ENCODE data around the gene ZNF416. TPM values are rescaled to one million over a fixed set of nuclear protein-coding genes. Genes with fewer than 3 reads are reported as not detected.
A peak's percentile ranks its signal among the peaks of the same experiment; 100 is the strongest.

Gene ZNF416
- total RNA-seq, result 12.2 TPM

DNA sequence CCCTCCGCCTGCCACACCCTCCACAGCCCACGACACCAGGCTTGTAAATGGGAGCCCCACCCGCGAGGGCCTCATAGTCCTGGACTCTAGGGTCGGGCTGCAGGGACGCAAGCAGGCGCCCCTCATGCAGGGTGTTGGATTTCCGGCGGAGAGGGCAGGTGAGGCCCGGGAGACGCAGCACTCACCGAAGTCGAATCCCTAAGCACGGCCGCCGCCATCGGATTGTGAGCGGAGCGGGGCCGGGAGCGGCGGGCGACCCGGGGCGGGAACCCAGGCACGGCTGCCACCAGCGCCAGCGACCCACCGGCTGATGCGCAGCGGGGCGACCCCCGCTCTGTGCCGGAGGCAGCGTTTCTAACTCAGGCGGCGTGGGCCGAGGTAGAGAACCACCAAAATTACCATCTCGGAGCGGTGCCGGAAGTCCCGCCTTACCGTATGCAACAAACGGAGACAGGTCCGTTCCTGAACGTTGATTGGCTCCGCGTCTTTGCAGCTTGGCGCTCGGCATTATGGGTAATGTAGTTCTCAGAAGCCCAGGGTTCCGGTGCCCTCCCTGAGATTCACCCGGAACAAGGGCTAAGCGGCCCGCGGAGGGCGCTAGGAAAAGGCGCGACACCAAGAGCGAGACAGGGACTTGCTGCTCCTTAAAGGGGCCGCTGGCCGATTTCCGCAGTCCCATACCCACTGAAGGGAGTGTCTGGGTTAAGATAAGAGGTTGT lies at the start of gene ZNF416:
Gene ZNF416 (minus strand): TSS at position 425 of the 719 bp plus-strand sequence. CDS start 207 bp downstream, at position 218.
- peak; percentile 68 for FAIRE-seq

GRCh38 chr19:57623091-57623490 lies 44.4 kb upstream of the ZNF416 start:
- FAIRE-seq, result no peak

More for the DNA sequence above, at the start of gene ZNF416:
- DNase-seq (ENCODE audit: low spot score in 2 of 2), result peak; percentile 99

GRCh38 chr19:57620673-57621348 lies 42.1 kb upstream of the ZNF416 start:
- no peak for DNase-seq (ENCODE audit: low spot score in 2 of 2)
- FAIRE-seq, result no peak

More at GRCh38 chr19:57623091-57623490, 44.4 kb upstream of the ZNF416 start:
- DNase-seq (ENCODE audit: low spot score in 2 of 2), result no peak

DNA sequence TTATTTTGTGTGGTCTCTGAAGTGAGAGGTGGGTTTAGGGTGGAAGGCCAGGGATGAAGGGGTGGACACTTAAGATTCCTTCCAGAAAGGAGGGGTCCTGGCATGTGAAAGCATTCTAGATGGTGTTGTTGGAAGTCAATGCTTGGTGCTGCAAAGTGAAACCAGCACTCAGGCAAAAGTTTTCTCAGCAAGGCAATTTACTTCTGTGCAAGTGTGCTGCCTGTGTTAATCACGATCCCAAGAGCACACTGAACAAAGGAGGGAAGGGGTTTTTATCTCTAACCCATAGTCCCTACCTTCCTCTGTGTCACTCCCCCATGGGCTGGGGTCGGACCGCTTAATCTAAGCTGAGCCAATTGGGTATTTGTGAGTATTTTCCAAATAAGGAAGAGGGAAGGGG lies 36.6 kb upstream of the ZNF416 start:
- no peak for FAIRE-seq
- DNase-seq (ENCODE audit: low spot score in 2 of 2), result no peak

GRCh38 chr19:57613941-57614743 lies 35.4 kb upstream of the ZNF416 start, which contains the start of gene ZNF134:
Gene ZNF134, plus strand, starts transcription at chr19:57614242. Its CDS starts 5,227 bp downstream, at chr19:57619469.
- FAIRE-seq (no peak), DNase-seq (ENCODE audit: low spot score in 2 of 2) (peak; percentile 87 to 96)

GRCh38 chr19:57611113-57611512 lies 32.4 kb upstream of the ZNF416 start:
- no peak for DNase-seq (ENCODE audit: low spot score in 2 of 2)
- FAIRE-seq, result no peak

GRCh38 chr19:57606931-57607330 lies 28.2 kb upstream of the ZNF416 start:
- DNase-seq (ENCODE audit: low spot score in 2 of 2) (no peak), FAIRE-seq (no peak)

DNA sequence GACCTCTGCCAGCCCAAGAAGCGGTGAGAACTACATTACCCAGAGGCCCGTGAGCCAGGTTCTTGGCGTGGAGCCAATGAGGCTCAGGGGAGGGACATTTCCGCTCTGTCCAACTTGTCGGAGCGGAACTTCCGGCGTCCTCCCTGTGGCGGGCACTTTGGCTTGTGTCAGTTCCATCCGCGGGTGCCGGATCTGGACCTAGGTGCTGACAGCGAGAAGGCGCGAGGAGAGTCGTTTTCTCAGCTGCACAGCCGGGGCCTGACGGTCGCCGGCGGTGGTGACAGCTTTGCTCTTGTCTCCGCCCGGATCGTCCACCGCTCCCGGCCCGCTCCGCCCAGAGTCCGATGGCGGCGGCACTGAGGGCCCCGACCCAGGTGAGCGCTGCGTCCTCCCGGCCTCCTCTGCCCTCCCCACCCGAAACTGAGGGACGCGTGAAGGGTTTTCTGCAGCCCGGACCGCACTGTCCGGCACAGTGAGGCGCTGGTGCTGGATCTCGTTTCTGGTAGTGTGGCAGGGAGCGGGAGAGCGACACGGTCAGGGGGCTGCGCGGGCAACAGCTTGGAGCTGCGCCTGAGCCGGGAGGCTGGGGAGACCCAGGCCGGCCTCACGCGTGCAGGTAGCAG lies 21.2 kb upstream of the ZNF416 start, which contains the start of gene ZNF530:
Gene ZNF530 (plus strand): TSS at position 125 of the 623 bp plus-strand sequence. CDS start 4,461 bp downstream, outside the sequence.
- FAIRE-seq, result no peak
- peak; percentile 87 to 94 for DNase-seq (ENCODE audit: low spot score in 2 of 2)

- FAIRE-seq (no peak), DNase-seq (ENCODE audit: low spot score in 2 of 2) (peak in 1 of 2 donors; percentile 20)
These were observed 20.7 kb upstream of the ZNF416 start for GRCh38 chr19:57599377-57599760.

DNA sequence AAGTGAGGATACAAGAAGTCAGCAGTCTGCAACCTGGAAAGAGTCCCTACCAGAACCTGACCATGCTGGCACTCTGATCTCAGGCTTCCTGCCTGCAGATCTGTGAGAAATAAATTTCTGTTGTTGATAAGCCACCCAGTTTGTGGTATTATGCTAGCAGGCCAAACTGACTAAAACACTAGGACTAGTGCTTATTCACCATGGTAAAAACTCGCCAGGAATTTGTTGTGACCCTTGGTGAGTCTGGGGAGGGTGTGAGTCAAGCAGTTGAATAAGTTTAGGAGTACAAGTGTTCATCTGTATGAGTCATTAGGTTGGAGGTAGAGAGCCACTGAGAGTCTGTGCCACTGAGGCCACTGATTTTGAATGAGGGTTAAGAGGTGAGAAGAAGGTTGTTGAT lies 8.8 kb upstream of the ZNF416 start:
- no peak for FAIRE-seq
- DNase-seq (ENCODE audit: low spot score in 2 of 2), result no peak

DNA sequence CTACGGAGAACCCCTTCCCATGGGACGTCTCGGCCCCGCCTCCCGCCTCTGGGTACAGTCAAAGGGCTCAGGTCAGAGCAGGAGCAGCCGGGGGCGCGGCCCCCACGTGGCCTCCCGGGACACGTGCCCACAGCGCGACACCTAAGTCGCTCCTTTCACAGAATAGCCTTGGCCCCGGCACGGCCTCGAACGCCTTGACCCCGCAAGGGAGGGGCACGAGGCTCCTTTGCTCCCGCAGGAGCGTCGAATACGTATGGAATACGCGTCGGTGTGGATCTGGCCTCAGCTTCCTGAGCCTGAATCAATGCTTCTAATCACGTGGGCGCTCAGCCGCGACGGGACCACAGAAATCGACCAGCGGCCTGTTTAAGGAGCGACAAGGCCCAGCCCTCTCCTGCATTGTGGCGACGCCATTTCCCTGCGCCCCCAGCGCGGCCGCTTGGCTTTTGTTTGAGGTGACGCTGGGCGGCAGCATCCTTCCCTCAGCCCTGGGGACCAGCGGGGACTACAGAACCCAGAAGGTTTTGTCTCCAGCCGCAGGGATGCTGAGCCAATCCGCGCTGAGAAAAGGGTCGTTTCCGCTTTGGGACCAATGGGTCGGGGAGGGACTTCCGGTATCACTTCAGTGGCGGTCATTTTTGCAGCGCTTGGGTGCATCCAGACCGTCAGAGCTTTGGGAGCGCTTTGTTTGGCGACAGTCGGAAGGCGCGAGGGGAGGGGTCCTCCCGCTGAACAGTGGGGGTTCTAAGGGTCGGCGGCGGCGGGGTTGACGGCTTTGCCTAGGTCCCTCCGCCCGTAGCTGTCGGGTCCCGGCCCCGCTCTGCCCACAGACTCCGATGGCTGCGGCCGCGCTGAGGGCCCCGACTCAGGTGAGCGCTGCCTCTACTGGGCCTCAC lies 5.1 kb upstream of the ZNF416 start, which contains the start of gene ZIK1:
Gene ZIK1 (plus strand): TSS at position 625 of the 896 bp plus-strand sequence. CDS start 212 bp downstream, at position 837.
- FAIRE-seq (no peak), DNase-seq (ENCODE audit: low spot score in 2 of 2) (peak; percentile 92 to 99)

- no peak for FAIRE-seq
- no peak for DNase-seq (ENCODE audit: low spot score in 2 of 2)
These were observed 4.4 kb upstream of the ZNF416 start for GRCh38 chr19:57583104-57583520.

DNA sequence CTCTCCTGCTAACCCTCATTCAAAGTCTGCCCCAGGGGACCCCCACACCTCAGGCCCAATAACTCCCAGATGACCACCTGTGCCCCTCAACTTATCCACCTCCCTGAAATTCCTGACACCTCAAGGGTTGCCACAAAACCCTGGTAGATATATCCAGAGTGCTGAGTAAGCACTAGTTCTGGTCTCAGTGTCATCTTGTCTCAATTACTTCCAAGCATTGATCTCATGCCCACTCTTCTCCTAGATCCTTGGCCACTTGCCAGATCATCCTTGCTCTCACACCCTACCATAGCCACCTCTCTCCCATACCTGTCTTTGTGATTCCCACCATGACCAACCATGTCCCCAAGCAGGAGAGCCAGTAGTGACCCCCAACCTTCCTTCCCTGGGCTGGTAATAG lies 2.0 kb downstream of the ZNF416 start:
- DNase-seq (ENCODE audit: low spot score in 2 of 2), result no peak
- no peak for FAIRE-seq

DNA sequence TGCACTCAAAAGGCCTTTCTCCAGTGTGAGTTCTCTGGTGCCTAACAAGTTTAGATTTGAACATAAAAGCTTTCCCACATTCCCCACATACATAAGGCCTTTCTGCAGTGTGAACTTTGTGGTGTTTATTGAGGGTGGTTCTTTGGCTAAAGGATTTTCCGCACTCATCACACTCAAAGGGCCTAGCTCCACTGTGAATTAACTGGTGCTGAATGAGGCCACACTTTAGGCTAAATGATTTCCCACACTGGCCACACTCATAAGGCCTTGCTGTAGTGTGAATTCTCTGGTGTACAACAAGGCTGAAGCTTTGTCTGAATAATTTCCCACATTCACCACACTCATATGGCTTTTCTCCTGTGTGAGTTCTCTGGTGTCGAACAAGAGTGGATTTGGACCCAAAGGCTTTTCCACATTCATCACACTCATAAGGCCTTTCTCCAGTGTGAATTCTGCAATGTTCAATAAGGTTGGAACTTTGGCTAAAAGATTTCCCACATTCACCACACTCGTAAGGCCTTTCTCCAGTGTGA lies 6.2 kb downstream of the ZNF416 start:
- FAIRE-seq, result no peak
- no peak for DNase-seq (ENCODE audit: low spot score in 2 of 2)

GRCh38 chr19:57570707-57571106 lies 8.0 kb downstream of the ZNF416 start:
- FAIRE-seq (no peak), DNase-seq (ENCODE audit: low spot score in 2 of 2) (no peak)

GRCh38 chr19:57566396-57567265 lies 12.1 kb downstream of the ZNF416 start:
- no peak for DNase-seq (ENCODE audit: low spot score in 2 of 2)
- FAIRE-seq, result no peak

DNA sequence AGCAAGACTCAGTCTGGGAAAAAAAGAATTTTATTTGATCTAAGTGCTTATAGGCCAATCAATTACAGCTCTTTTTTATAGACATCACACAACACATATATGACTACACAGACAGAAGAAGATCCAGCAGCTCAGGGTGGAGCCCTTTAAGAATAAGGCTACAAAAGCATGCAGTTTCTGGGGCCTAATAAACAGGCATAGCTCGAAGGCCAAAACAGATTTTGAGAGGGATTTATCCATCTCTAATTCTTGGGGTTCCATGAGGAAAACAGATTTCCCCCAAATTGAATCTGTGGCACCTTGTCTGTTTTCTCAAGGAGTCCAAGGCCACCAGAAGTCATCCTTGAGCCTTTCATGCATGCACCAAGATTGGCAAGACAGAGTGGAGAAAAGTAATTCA lies 15.2 kb downstream of the ZNF416 start:
- no peak for DNase-seq (ENCODE audit: low spot score in 2 of 2)
- no peak for FAIRE-seq

- no peak for DNase-seq (ENCODE audit: low spot score in 2 of 2)
- no peak for FAIRE-seq
These were observed 18.6 kb downstream of the ZNF416 start for GRCh38 chr19:57560049-57560491.

All from frontal cortex (tissue), 4 donors.